GM06990 (cell line): ENCODE data around the gene SLC34A1.
A peak's percentile ranks its signal among the peaks of the same experiment; 100 is the strongest.

Experiments
- DNase-seq: peaks from one replicate; pipeline ENCODE4 v3.0.0-alpha.2; 2011; ENCODE audit not compliant: insufficient read length; ENCODE audit errors: extremely low read depth
- H3K27me3 ChIP-seq: replicated peaks from 2 replicates; pipeline ENCODE4 v1.6.0; 2011; ENCODE audit warnings: low read length; ENCODE audit not compliant: control insufficient read depth, insufficient read depth
- H3K36me3 ChIP-seq: 2 replicates; pipeline ENCODE4 v1.5.1; 2011; ENCODE audit warnings: low read length; ENCODE audit not compliant: control insufficient read depth, insufficient read depth
- H3K4me3 ChIP-seq: replicated peaks from 2 replicates; pipeline ENCODE4 v1.5.1; 2011; ENCODE audit warnings: low read depth, mild to moderate bottlenecking, control low read depth, low read length
- CTCF ChIP-seq: IDR thresholded peaks from 2 replicates; pipeline ENCODE4 v1.5.1; 2011; ENCODE audit warnings: low read length, control low read depth, mild to moderate bottlenecking, inconsistent platforms; ENCODE audit not compliant: insufficient read depth, poor library complexity, severe bottlenecking

SLC34A1 gene

DNA sequence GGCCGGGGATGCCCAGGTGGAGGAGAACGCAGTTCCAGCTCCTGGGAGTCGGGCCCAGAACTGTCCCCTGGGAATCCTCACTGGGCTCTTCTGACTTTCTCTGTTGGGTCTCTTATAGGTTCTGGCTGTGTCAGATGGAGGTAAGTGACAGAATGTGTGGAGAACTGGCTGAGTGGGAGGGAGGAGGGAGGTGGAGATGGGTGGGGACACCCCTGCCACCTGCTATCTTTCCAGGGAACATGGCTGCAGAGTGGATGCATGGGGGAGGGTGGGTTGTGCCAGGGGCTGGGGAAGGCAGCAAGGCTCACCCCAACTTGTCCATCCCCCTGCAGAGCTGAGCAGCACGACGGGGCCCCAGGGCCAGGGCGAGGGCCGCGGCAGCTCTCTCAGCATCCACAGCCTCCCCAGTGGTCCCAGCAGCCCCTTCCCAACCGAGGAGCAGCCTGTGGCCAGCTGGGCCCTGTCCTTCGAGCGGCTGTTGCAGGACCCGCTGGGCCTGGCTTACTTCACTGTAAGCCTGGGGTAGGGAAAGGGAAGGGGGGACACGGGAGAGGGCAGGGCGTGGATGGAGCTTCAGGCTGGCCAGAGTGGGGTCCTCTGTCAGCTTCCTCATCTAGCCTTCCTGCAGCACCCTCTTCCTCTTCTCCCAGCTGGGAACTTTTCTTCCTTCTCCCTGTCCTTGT lies 18.2 kb upstream of the SLC34A1 start:
- no peak for TF ChIP-seq CTCF
- no peak for DNase-seq
- Histone ChIP-seq H3K27me3 (no peaks in the 10 kb centered on the region), H3K36me3 (peaks cover 20% of the 10 kb centered on the region), H3K4me3 (no peak overlapping the region)

- peaks cover 26% of the 10 kb centered on the region for H3K36me3 ChIP-seq
- H3K27me3 ChIP-seq, result no peaks in the 10 kb centered on the region
- no peak for DNase-seq
- no peak overlapping the region for H3K4me3 ChIP-seq
- no peak for TF ChIP-seq CTCF
Measured at GRCh38 chr5:177366528-177367322, 17.5 kb upstream of the SLC34A1 start.

- no peaks in the 10 kb centered on the region for H3K27me3 ChIP-seq
- H3K4me3 ChIP-seq, result no peak overlapping the region
- H3K36me3 ChIP-seq, result peaks cover 27% of the 10 kb centered on the region
- TF ChIP-seq CTCF, result no peak
- no peak for DNase-seq
Measured at GRCh38 chr5:177367323-177367848, 16.8 kb upstream of the SLC34A1 start.

- Histone ChIP-seq H3K4me3 (no peak overlapping the region), H3K27me3 (no peaks in the 10 kb centered on the region), H3K36me3 (peaks cover 29% of the 10 kb centered on the region)
- no peak for TF ChIP-seq CTCF
- no peak for DNase-seq
Measured at GRCh38 chr5:177367981-177368868, 16.0 kb upstream of the SLC34A1 start.

GRCh38 chr5:177368869-177369644 lies 15.2 kb upstream of the SLC34A1 start:
- DNase-seq, result no peak
- no peak overlapping the region for H3K4me3 ChIP-seq
- TF ChIP-seq CTCF, result peak; percentile 85
- H3K36me3 ChIP-seq, result peaks cover 32% of the 10 kb centered on the region
- H3K27me3 ChIP-seq, result no peaks in the 10 kb centered on the region
